BJ (cell line): ENCODE data around the gene EN2. TPM values are rescaled to one million over a fixed set of nuclear protein-coding genes. Genes with fewer than 3 reads are reported as not detected.

Experiments used
- CTCF ChIA-PET: fragments of 350-600 bp; formaldehyde crosslinking; extraction: SDS; loops from one replicate; lab custom pipeline; 2021; ENCODE audit warnings: antibody characterized with exemption, inconsistent platforms; lab: Yijun Ruan, JAX
- POLR2A ChIA-PET: fragments of 300-600 bp; sonication (Branson Sonifier 250); formaldehyde crosslinking; extraction: SDS; loops from one replicate; lab custom pipeline; 2021; ENCODE audit warnings: antibody characterized with exemption; lab: Charles Lee
- DNase-seq: peaks from one replicate; pipeline ENCODE4 v3.0.0-alpha.2; 2011; ENCODE audit warnings: low read depth
- H3K27me3 ChIP-seq: 2 replicates; pipeline ENCODE4 v1.6.0; 2011; ENCODE audit warnings: low read length; ENCODE audit not compliant: control insufficient read depth, insufficient read depth
- H3K36me3 ChIP-seq: 2 replicates; pipeline ENCODE4 v1.5.1; 2011; ENCODE audit warnings: low read length; ENCODE audit not compliant: control insufficient read depth, insufficient read depth
- H3K4me3 ChIP-seq: 2 replicates; pipeline ENCODE4 v1.5.1; 2011; ENCODE audit warnings: low read depth, mild to moderate bottlenecking, control low read depth, low read length
- polyA plus RNA-seq: library from polyadenylated mRNA; depleted of rRNA; stranded (reverse); fragments of >200 nt; gene quantifications from 2 replicates; pipeline ENCODE4 v1.2.3, GENCODE V29; 2011
- TF ChIP-seq, protein P1 (sequence below): IDR thresholded peaks from 2 replicates; pipeline ENCODE4 v1.5.1; 2011; ENCODE audit warnings: low read depth, mild to moderate bottlenecking, control low read depth, inconsistent platforms, low read length, moderate library complexity; ENCODE audit not compliant: insufficient read depth

The EN2 gene
- polyA plus RNA-seq, 1 experiment, result not detected

DNA sequence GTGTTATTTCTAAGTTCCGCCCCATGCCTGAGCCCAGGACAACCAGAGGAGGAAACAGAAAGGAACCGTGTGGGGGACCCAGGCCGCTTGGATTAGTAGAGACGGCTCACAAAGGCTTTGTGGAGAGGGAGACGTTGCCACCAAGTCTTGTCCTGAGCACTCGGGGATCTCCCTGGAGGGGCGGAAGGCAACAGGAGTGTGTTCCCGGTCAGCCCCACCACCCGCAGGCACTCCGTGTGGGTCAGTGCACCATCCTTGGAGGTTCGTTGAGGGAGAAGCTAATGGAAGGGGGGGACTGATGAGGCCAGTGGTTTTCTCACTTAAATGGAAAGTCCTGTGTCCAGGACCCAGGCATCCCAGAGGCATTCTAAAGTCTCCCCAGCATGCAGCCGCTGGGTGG lies 26.7 kb upstream of the EN2 start:
- ChIA-PET POLR2A (no interaction called here), CTCF (no interaction called here)
- Histone ChIP-seq H3K4me3 (no peak overlapping the region), H3K36me3 (no peaks in the 10 kb centered on the region), H3K27me3 (peaks cover 9% of the 10 kb centered on the region)
- TF ChIP-seq, protein P1, sequence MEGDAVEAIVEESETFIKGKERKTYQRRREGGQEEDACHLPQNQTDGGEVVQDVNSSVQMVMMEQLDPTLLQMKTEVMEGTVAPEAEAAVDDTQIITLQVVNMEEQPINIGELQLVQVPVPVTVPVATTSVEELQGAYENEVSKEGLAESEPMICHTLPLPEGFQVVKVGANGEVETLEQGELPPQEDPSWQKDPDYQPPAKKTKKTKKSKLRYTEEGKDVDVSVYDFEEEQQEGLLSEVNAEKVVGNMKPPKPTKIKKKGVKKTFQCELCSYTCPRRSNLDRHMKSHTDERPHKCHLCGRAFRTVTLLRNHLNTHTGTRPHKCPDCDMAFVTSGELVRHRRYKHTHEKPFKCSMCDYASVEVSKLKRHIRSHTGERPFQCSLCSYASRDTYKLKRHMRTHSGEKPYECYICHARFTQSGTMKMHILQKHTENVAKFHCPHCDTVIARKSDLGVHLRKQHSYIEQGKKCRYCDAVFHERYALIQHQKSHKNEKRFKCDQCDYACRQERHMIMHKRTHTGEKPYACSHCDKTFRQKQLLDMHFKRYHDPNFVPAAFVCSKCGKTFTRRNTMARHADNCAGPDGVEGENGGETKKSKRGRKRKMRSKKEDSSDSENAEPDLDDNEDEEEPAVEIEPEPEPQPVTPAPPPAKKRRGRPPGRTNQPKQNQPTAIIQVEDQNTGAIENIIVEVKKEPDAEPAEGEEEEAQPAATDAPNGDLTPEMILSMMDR, result no peak
- DNase-seq, result no peak

DNA sequence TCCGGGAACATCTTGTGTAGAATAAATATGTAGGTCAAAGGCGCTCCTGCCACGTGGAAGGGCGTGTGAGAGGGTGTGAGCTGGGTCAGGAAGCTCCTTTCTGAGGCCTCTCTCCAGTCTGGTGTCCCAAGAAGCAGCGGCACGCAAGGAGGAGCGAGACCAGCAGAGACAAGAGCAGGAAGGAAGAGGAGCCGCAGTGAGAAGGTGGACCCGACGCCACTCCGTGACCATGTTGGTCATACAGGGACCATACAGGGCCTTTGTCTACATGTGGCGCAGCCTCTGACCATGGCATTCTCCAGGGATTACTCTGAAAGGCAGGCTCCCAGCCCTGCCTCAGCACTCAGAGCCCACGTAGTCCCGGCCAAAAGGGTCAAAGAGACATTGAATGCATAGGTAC lies 26.2 kb upstream of the EN2 start:
- CTCF ChIA-PET, result no interaction called here
- no peak overlapping the region for H3K4me3 ChIP-seq
- H3K36me3 ChIP-seq, result no peaks in the 10 kb centered on the region
- POLR2A ChIA-PET, result no interaction called here
- no peak for DNase-seq
- TF ChIP-seq, protein P1, result no peak
- peaks cover 9% of the 10 kb centered on the region for H3K27me3 ChIP-seq

- no peak for DNase-seq
- ChIA-PET CTCF (no interaction called here), POLR2A (no interaction called here)
- H3K4me3 ChIP-seq, result no peak overlapping the region
- H3K36me3 ChIP-seq, result no peaks in the 10 kb centered on the region
- TF ChIP-seq, protein P1, result no peak
- H3K27me3 ChIP-seq, result peaks cover 2% of the 10 kb centered on the region
Measured at GRCh38 chr7:155435110-155435509, 22.8 kb upstream of the EN2 start.

DNA sequence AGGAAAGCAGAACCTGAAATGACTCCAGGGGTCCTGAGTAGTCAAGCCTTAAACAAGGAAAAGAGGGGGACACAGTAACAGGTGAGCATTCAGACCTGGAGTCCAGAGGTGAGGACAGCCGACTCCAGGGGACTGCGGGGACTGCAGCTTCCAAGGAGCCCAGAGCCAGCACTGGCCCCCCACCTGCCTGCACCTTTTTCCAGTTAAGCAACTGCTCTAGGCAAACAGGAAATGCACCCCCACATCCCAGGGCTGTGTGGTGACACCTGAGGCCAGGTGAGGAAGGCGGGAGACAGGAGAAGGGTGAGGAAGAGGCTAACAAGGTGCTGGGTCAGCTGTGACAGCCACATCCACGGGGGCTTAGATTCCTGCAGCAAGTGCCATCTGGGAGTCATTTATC lies 20.1 kb upstream of the EN2 start:
- TF ChIP-seq, protein P1, result no peak
- CTCF ChIA-PET, result no interaction called here
- POLR2A ChIA-PET, result interaction anchor here (0.6 kb wide), 1 partner anchor 8 kb away, joined by 8 read pairs; no protein-coding TSS in a partner anchor
- Histone ChIP-seq H3K27me3 (0 out of 2 replicates have a peak, but pooled peaks cover 2% of the 10 kb centered on the region), H3K36me3 (no peaks in the 10 kb centered on the region), H3K4me3 (no peak overlapping the region)
- no peak for DNase-seq

DNA sequence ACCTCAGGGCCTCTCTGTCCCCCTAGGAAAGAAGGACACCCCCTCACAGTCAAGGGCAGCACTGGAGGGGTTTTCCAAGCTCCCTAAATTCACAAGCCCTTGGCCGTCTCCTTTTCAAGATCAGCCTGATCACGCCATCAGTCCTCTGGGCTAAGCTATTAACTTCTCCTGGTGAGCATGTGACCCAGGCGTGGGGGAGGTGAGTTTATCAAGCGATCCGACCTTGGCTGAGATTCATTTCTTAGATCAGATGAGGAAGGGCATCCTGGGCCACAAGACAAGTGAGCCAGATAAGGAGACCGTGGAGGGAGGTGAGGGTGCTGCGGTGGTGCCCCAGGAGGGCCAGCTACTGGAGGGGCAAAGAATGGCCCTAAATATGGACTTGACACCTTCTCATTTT lies 19.2 kb upstream of the EN2 start:
- Histone ChIP-seq H3K4me3 (no peak overlapping the region), H3K36me3 (no peaks in the 10 kb centered on the region), H3K27me3 (0 out of 2 replicates have a peak, but pooled peaks cover 2% of the 10 kb centered on the region)
- DNase-seq, result no peak
- POLR2A ChIA-PET, result no interaction called here
- CTCF ChIA-PET, result no interaction called here
- TF ChIP-seq, protein P1, result no peak
